Activated naive CD8-positive, alpha-beta T cell treated with anti-CD3 and anti-CD28 coated beads, Interleukin-2, amount 50 U/mL, for 16 hours (primary cell): ENCODE measurements around the gene SLAMF1.
"Not testable (repeated sequence)": the region's sequence is repeated elsewhere in the genome, so short reads cannot be mapped to it uniquely, and the experiment has no call there.

Source experiments
- DNase-seq: peaks from one replicate; pipeline ENCODE4 v3.0.0-alpha.2; 2020; ENCODE audit warnings: low read depth, low spot score

SLAMF1 gene

GRCh38 chr1:160563230-160563629 lies 83.6 kb downstream of the SLAMF1 start:
- DNase-seq: not testable (repeated sequence)

- not testable (repeated sequence) for DNase-seq
Observed at GRCh38 chr1:160562745-160563144, 84.1 kb downstream of the SLAMF1 start.

- no peak for DNase-seq
Observed at GRCh38 chr1:160560806-160561205, 86.0 kb downstream of the SLAMF1 start.

- DNase-seq: no peak
Observed at GRCh38 chr1:160560045-160560705, 86.7 kb downstream of the SLAMF1 start.

GRCh38 chr1:160559437-160559836 lies 87.4 kb downstream of the SLAMF1 start:
- DNase-seq: not testable (repeated sequence)

- no peak for DNase-seq
Observed at GRCh38 chr1:160558660-160559380, 88.0 kb downstream of the SLAMF1 start.
